HG02943 (cell line): ENCODE measurements around the gene IHH.

Experiments
- ATAC-seq: cut with Tn5 transposase; IDR thresholded peaks from one replicate; pipeline ENCODE4 v1.9.1; 2021; ENCODE audit warnings: mild to moderate bottlenecking, low read depth, moderate library complexity; ENCODE audit not compliant: unreplicated experiment

Gene IHH

DNA sequence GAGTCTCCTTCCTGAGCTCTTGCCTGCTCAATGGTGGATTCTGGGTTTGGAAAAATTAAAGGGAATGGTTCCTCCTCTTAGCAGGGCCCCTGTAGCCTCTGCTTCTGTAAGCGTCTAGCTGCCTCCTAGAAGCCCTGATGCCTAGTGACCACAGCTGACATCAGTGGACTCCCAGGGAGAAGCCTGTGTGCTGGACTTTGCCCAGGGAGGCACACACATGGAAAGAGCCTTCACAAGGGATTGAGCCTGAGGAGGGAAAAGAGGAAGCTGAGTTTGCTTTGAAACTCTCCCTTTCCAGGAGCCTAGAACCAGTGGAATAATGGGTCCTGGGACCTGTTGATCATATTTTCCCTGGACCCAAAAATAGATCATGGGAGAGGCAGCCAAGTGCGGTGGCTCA lies 18.0 kb downstream of the IHH start:
- no peak for ATAC-seq

DNA sequence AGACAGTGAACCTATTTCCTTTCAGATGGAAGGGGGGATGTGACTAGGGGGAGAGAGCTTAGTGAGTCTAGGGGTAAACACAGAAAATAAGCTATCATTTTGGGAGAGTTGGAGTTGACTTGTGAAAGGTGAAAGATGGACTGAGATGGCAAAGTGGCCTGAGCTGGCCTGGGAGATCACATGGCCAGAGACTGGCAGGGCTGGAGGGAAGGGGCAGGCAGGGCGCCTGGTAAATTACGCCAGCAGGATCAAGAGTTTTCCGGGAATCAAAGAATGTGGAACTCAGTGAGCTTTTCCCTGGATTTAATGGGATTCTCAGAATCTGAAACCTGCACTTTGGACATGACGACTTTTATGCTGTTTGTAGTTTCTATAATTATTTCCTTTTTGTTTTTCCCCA lies 18.6 kb downstream of the IHH start:
- ATAC-seq, result no peak

DNA sequence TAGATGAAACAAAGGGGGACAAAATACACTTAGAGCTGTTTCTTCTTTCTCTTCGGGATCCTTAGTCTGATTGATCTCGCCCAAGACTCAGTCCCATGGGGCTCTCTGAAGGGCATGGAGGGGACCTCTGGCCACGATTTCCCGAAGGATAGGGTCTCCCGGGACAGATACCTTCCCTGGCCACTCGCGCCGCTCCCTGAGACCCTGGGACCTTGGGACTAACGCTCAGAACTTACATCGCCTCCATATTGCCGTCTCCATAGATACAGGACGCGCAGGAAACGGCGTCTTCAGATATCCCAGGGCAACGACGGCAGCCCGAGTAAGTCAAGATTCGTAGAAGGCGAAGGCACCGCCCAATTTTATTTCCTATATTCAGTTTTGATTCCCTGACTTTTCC lies 19.5 kb downstream of the IHH start, which contains the start of gene CFAP65:
TSS of gene CFAP65 (minus strand) at position 265 of the 400 bp plus-strand sequence. CDS start 2,468 bp downstream, outside the sequence.
- no peak for ATAC-seq

DNA sequence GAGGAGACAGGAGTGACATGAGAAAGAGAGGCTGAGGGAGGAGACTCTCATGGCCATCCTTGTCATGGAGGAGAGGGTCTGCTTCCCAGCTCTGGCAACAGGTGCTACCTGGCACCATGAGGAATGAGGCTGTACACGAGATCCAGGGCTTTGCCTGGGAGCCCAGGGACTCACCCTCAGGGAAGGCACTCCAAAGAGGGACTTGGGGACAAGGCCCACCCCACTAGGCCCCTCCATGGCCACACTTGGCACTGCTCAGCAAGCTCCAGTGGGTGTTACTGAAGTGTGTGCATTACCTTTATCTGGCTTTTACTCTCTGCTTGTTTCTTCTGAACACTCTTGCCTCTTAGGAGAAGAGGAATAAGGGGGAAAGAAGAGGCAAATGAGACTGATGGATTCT lies 22.1 kb downstream of the IHH start:
- ATAC-seq, result no peak

DNA sequence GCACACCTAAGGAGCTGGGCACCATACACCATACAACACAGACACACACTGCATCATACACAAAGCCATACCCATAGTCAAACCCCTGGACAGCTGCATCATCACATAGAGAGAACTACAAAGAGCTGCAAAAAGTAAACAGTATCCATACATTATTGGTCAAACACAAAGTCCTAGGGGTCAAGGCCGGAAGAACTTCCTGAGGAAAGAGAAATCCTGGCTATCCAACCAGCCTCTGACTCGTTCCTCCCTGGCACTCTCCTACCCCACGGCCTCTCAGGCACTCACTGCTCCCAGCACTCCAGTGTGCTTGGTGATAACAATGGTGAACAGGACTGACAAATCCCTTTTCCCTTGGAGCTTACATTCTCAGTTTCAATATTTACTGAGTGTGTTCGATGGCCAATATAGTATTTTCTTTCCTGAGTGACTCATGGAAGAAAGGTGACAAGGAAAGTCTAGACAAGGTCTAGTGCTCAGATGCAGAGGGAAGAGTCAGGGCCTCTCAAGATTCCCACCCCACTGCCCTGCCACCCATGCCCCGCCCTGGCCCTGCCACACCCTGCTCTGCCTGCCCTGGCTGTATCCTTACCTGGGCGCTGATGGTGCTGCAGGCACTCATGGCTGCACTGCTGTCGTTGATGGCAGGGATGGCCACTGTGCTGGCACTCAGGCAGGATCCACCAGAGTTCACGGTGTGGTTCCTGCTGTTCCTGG lies 22.8 kb downstream of the IHH start:
- no peak for ATAC-seq

DNA sequence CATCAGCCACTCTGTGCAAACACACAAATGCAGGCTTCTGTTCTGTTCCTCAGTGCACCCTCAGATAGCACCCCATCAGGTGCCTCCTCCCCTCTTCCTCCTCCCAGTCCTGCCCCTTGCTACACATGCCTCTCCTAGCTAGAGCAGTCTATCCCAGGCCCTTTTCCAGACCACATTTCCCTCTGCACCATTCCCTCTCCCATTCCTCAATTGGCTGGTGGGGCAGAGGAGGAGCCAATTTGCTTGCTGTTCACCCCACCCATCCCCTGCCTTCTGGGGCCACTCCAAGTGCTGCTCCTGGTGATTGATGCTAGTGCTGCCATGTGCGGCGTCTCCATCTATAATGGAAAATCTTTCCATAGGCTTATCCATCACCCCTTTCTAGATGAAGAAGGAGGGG lies 24.8 kb downstream of the IHH start:
- ATAC-seq, result no peak

DNA sequence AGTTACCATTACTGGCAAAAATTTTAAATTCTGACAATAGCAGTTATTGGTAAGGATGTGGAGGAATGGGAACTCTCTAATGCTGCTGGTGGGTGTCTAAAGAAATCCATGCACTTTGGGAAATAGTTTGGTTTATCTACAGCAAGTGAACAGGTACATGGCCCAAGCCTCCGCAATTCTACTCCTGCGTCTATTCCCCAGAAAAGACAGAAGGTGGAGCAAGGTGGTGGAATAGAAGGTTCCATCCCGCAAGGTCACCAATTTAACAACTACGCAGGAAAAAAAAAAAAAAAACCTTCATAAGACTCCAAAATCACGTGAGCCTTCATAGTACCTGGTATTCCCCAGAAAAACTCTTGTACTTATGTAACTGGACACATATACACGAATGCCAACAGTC lies 25.9 kb downstream of the IHH start:
- no peak for ATAC-seq

DNA sequence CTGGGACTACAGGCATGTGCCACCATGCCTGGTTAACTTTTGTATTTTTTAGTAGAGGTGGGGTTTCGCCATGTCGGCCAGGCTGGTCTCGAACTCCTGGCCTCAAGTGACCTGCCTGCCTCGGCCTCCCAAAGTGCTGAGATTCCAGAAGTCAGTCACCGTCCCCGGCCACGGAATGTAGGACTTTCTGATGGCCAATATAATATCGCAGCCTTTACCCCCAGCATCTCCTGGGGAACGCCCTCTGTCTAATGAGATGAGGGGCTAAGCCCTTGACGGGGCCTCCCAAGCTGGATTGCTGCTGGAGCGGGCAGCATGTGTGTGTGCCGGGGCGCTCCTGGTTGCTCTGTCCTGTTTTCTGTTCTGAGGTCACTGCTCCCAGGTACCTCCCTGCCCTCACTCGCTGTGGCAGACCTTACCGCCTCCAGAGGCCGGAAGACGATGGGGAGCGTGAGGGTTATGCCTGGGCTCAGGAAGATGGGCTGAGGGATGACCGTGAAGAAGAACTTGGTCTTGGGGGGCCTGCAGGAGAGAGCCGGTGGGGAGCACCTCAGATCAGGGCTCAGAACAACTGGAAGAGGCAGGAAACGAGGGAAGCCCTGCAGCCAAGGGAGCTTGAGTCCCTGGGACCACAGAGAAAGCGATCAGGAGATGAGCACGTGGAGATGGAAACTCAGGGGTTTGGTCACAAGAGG lies 28.5 kb downstream of the IHH start:
- no peak for ATAC-seq

DNA sequence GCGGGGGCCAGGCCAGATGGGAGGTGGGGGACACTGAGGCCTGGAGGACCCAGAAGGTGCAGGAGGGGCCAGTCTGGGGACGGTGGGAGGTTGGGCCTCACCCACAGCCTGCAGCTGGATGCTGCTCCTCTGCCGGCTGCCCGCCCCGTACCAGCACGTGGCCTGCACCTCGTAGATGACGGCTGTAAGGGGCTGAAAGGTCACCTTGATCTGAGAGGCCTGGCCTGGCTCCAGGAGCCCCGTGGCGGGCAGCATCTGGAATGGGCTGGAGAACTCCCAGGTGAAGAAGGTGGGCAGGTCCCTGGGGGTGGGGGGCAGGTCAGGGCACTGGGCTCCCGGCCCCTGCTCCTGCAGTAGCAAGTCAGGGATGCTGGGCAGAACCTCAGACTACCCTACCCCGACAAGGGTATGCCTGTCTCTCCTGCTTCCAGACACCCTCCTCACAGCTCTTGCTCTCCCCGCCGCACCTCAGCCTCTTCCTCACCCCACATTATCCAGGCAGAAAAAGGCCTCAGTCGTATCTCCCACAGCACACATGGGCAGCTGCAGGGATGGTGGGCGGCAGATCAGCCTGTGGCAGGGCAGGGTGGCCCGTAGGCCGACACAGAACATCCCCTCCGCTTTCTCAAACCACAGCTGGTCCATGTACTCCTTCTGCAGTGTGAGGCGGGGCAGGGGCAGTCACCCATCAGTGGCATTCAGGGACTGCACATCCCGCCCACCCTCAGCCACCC lies 29.5 kb downstream of the IHH start:
- ATAC-seq, result no peak

DNA sequence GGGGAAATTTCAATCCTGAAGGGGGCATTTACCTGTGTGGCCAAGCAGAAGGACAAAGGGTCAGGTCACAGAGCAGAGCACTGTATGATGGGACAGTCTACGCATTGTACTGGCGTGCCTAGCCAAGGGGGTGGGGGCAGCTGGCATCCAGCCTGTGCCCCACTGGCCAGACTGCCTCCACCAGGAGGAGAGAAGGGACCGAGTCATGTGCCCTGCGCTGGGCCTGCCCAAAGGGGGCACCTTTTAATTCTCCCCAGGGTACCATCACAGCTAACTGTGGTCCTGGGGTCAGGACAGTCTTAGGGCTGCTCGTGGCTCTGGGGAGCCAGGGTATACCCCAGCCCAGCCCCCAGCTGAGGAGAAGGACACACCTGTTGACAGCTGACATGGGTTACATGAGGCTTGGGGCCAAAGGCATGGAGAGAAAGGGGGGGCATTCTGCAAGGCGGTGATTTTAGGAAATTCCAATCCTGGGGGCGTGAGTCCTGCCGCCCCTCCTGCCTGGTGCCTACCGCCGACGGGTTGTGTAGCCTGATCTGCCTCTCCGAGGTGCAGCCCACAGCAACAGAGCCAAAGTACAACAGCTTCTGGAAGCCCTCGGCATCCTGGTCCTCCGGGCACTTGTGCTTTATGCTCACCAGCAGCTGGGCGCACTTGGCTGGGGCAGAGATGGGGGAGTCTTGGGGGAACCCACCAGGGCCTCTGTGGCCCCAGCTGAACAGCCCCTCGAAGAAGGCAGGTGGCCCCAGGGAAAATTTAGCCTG lies 30.4 kb downstream of the IHH start:
- ATAC-seq, result no peak

DNA sequence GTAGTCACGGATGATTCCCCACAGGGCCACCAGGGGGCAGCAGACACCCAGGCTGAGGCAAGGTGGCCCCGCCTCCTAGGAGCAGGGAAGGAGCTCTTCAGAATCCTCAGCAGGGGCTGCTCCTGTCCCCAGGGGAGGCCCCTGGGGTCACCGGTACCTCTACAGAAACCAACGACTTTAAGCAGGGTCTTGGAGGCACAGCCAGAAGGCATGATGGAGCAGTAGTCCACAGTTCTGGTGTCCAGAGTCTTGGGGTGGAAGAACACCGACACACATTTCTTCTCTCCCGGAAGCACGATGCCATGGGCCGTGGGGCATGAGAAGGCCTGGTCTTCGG lies 30.9 kb downstream of the IHH start:
- ATAC-seq, result no peak

DNA sequence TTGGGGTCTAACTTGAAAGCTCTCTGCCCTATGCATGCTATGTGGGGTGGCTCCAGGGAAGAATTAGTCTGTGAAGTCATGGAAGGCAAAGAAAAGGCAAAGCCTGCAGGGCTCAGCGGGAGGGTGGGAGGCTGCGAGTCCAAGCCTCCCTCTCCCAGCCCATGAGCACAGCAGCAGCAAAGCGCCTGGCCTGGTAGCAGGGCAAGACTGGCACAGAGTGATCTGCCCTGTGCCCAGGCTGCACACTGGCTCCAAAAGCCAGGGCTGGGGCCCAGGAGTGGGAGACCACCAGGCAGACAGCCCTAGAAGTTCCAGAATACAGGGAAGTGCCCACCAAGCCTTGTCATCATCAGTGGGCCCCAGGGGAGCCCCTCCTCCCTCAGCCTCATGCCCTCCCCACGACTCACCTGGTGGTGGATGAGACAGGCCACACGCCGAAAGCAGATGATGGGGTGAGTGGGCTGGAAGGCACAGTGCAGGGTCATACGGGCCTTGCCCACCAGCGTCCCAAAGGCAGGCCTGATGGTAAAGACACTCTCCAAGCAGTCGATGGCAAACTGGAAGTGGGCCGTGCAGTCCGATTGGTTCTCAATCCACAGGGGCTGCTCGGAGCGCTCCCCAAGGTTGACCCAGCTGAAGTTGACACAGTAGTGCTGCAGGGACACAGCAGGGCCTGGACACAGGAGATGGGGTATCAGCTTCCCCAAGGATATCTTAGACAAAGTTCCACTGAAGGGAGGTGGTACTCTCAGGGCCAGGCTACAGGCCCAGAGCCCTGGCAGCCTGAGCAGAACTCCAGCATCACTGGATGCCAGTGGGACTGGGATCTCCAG lies 31.5 kb downstream of the IHH start:
- no peak for ATAC-seq

DNA sequence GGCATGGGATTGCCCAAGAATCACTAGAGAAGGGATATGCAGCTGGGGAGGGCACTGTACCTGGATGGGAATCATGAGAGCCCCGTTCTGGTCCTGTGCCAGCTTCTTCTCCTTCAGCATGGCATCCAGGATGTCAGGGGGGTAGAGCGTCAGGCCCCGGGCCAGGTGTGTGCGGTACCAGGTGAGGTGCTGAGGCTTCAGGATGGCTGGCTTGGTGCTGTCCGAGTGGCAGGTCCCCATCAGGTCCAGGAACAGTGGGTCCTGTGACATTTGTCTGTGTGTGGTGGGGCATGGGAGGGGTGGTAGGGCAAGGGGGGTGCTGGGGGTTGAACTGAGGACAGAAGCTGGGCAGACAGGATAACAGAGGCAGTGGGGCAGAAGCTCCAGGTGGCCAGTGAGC lies 32.6 kb downstream of the IHH start:
- ATAC-seq, result no peak

DNA sequence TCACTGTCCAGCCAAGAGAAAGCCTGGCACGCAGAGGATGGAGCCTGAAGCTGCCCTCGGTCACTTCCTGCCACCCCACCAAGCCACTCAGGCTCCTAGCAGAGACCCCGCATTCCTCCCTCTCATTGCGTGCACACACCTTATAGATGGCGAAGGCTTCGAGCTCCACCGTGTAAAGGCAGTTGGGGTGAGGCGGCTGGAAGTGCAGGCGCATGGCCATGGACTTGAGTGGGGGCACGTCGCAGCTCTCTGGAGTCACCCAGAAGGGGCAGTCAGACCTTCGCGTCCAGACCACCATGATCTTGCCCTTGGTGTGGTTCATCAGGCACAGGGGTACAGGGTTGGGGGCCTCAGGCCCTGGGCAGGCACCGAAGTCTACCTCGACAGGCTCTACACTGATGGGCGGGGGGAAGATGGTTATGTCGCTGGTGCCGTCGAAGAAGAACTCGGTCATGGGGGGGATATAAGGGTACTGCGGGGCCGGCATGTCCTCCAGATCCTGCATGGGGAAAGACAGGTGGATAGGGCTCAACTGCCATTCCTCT lies 33.1 kb downstream of the IHH start:
- ATAC-seq, result no peak

DNA sequence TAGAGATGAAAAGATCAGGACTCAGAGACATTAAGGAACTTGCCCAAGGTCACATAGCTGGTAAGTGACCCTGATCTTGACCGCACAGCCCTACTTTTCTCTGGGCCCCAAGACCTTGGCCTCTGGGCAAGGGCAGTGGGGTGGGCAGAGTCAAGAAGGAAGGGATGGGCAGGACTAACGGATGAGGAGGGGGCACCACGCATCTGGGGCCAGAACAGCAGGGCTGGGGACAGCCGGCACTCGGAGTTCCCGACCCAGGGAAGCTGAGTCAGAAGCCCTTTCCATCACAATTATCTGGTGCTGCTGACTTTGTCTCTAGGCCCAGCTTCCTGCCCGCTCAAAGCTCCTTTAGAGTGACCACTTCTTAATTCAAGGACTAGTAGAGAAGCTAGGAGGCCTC lies 33.8 kb downstream of the IHH start:
- ATAC-seq, result no peak

DNA sequence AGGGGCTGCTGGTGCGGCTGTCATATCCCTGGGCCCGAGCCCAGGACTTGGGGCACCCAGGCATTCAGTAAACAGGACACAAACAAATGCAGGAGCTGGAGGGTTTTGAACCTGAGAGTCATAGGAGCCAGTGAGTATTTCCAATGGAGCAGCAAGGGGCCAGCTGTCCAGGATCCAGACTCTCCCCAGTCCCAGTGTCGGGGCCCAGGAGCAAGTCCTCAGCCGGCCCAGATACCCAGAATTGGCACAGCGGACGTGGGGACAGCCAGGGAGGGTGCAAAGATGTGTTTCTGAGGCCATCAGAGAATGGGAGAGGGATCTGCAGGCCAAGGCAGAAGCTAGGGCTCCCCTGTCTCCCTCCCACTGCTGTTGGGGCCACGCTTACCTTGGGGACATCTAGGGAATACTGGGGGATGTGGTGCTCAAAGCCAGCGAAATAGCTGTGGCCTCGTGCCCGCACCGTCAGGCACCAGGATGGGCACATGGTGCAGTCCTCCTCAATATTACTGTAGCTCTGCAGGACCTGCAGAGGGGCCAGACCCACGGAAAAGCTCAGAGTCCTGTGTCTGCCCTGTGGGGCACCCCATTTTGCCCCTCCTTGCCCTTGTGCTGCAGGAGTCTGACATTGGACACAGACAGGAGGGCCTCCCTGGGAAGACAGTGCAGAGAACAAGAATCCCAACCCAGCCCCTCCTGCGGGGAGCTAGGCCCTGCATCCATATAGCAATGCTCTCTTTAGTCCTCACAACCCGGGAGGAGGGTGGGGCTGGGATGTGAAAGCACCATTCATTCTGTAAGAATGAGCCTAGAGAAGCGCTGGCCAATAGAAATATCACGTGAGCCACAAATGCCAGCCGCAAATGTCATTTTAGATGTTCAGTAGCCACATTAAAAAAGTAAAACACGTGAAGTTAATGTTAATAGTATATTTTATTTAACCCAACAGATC lies 34.8 kb downstream of the IHH start:
- no peak for ATAC-seq

DNA sequence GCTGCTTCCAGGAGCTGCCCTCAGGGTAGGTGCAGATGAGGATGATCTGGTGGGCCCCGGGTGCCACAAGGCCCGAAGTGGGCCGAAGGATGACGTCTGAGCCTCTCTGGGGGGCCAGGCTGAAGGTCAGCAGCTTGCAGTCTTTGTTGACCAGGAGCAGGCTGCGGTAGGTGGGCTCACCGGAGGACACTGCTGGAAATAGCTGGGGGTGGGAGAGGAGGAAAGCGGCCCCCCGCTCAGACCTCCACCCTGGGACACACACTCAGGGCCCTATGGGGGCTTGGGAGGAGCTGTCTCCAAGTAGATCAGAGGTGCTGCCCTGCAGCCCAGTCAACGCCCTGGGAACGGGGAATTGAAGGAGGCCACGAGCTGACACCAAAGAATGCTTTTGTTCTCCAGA lies 36.7 kb downstream of the IHH start:
- no peak for ATAC-seq

DNA sequence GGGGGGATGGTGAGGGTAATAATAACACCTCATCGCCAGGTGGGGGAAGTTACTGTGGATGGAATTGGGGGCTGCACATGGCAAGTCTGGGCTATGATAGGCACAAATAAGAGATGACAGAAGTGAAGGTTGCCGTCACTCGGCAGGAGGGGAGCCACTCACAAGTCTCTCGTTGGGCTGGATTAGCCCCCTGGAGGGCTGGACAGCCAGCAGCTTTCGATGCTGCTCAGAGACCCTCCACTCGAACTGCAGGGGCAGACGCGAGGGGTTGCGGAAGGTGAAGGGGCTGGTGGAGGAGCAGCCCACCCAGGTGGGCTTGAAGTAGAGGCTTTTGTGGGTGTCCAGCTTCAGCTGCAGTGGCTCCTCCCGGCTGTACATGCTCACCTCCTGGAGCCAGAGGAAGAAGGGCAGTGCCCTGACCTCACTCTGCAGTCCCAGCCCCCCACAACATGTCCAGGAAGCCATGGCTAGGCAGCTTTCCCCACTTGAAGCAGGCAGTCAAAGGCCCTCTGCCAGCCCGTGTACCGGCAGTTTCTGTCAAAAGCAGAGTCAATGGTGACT lies 37.6 kb downstream of the IHH start:
- ATAC-seq, result no peak
